ENCODE measurements around the gene CEP162.

- TF ChIP-seq GATA3 (IDR thresholded peaks at IDR 0.05; ENCODE audit: low read depth, low read length) (no peak), GATA2 (IDR thresholded peaks at IDR 0.05; ENCODE audit: low read depth, low read length) (no peak)
Observed at GRCh38 chr6:84274856-84275255, 47.4 kb upstream of the CEP162 start.
